GM12873 (cell line): ENCODE measurements around the gene RC3H2.

ENCODE experiments used
- TF ChIP-seq, protein P1 (sequence below): IDR thresholded peaks from 2 replicates; pipeline ENCODE4 v1.5.1; 2012; ENCODE audit warnings: low read depth, mild to moderate bottlenecking, moderate library complexity, low read length, control low read depth; ENCODE audit not compliant: insufficient read depth; ENCODE audit errors: missing control alignments

RC3H2 gene, protein sequence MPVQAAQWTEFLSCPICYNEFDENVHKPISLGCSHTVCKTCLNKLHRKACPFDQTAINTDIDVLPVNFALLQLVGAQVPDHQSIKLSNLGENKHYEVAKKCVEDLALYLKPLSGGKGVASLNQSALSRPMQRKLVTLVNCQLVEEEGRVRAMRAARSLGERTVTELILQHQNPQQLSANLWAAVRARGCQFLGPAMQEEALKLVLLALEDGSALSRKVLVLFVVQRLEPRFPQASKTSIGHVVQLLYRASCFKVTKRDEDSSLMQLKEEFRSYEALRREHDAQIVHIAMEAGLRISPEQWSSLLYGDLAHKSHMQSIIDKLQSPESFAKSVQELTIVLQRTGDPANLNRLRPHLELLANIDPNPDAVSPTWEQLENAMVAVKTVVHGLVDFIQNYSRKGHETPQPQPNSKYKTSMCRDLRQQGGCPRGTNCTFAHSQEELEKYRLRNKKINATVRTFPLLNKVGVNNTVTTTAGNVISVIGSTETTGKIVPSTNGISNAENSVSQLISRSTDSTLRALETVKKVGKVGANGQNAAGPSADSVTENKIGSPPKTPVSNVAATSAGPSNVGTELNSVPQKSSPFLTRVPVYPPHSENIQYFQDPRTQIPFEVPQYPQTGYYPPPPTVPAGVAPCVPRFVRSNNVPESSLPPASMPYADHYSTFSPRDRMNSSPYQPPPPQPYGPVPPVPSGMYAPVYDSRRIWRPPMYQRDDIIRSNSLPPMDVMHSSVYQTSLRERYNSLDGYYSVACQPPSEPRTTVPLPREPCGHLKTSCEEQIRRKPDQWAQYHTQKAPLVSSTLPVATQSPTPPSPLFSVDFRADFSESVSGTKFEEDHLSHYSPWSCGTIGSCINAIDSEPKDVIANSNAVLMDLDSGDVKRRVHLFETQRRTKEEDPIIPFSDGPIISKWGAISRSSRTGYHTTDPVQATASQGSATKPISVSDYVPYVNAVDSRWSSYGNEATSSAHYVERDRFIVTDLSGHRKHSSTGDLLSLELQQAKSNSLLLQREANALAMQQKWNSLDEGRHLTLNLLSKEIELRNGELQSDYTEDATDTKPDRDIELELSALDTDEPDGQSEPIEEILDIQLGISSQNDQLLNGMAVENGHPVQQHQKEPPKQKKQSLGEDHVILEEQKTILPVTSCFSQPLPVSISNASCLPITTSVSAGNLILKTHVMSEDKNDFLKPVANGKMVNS

GRCh38 chr9:122904823-122905710, at the start of gene RC3H2:
TSS of gene RC3H2 (minus strand) at chr9:122905359. CDS start at chr9:122897509, 7,850 bp downstream.
- TF ChIP-seq, protein P1, sequence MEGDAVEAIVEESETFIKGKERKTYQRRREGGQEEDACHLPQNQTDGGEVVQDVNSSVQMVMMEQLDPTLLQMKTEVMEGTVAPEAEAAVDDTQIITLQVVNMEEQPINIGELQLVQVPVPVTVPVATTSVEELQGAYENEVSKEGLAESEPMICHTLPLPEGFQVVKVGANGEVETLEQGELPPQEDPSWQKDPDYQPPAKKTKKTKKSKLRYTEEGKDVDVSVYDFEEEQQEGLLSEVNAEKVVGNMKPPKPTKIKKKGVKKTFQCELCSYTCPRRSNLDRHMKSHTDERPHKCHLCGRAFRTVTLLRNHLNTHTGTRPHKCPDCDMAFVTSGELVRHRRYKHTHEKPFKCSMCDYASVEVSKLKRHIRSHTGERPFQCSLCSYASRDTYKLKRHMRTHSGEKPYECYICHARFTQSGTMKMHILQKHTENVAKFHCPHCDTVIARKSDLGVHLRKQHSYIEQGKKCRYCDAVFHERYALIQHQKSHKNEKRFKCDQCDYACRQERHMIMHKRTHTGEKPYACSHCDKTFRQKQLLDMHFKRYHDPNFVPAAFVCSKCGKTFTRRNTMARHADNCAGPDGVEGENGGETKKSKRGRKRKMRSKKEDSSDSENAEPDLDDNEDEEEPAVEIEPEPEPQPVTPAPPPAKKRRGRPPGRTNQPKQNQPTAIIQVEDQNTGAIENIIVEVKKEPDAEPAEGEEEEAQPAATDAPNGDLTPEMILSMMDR, result no peak

DNA sequence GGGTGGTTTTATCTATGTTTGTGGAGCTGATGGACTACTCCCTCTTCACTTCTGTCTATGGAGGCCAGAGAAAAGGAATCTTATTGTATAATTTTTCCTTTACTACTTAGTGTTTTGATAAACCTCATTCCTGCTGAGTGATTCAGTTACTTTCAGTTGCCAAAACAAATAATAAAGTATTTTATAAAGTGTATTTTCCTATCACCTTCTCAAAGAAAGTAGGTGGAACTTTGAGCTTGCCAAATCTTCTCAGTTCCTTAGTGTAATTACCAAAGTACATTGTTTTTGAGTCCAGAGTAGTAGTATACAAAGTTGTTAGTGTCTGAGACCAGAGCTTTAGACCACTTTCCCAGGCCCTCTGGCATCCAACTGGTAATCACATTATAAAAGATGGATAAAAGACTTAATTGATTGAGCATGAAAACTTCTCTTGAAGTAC, 49.1 kb upstream of the RC3H2 start:
- TF ChIP-seq, protein P1, result no peak

GRCh38 chr9:122951056-122951455, 45.9 kb upstream of the RC3H2 start:
- TF ChIP-seq, protein P1, result no peak

DNA sequence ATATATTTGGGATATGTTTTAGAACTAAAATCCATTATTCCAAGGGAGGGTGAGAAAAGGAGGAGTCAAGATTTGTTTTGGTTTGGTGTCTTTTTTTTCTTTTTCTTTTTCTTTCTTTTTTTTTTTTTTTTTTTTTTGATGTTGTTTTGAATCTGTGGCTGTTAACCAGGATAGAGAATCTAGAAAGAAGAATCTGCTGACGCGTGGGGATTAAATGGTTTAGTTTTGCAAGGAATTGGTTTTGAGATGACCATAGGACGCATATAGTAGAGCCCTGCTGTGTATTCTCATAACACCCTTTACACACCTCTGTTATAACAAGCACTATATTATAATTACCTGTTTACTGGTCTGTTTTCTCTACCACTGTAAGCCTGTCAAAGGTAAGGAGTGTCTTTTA, 45.1 kb upstream of the RC3H2 start:
- TF ChIP-seq, protein P1, result no peak

GRCh38 chr9:122949696-122950095, 44.5 kb upstream of the RC3H2 start:
- TF ChIP-seq, protein P1, result no peak

DNA sequence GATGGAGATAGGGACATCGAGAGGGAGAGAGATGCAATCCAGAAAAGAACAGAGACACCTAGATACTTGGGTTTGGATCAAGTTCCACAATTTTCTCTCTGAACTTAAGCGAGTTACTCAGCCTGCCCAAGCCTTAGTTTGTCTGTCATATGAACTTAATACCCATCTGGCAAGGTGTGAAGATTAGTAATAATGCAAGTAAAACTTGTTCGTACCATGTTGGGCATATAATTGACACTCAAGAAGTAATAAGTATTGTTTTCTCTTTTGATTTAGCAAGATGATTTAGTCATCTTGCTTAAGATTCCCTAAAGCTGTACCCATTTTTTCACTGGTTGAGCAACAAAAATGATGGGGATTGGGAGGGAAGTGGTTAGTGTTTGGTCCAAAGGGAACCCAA, 43.2 kb upstream of the RC3H2 start:
- TF ChIP-seq, protein P1, result no peak
